ENCODE data around the gene TNFRSF14.
A peak's percentile ranks its signal among the peaks of the same experiment; 100 is the strongest.
"Not testable (repeated sequence)": the region's sequence is repeated elsewhere in the genome, so short reads cannot be mapped to it uniquely, and the experiment has no call there.

Gene TNFRSF14

DNA sequence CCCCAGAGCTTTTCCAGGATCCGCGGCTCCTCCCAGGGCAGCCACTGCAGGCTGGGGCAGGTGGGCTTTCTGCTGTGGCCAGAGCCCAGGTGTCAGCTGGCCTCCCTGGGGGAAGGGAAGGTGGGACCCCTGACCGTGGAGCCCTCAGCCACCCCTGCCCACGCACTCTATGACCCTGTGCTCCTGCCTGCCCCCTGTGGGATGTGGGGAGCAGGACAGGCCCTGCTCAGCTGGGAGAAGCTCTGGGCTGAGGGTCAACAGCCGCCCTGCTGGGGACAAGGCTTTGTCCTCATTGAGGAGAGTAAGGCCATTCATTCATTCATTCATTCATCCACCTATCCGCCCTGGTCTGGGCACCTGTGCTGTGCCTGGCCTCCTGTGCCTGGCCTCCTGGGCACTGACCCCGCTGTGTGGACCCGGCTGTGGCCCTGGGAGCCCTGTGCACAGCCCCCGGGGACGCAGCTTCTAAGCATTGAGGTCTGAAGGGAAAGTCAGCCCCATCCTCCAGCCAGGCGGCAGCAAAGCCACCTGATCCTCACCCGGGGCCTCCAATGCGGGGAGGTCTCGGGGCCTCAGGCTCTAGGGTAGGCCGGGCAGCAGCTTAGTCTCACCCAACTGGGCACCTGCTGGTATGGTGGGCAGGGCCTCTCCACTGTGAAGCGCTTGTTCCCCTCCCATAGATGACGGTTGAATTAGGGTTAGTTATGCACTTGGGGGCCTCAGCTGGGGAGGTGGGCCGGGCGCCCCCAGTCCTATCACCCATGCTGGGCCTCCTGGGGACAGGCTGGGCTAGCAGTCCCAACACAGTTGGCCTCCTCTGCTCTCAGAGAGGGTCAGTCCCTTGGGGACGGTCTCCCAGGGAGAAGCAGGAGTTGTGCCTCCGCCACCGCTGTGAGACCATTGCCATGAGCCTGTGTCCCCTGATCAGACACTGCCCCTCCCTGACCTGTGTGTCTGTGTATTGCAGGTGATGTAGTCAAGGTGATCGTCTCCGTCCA is 6.0 kb downstream of the TNFRSF14 start:
- no peaks in the 10 kb centered on the region for H3K27me3 Mint-ChIP-seq
- no peak overlapping the region for H3K27ac Mint-ChIP-seq
- peak; percentile 32 for ATAC-seq
- H3K4me1 Mint-ChIP-seq = peaks cover 71% of the 10 kb centered on the region
- peaks cover 51% of the 10 kb centered on the region for H3K36me3 Mint-ChIP-seq
- no peaks in the 10 kb centered on the region for H3K9me3 Mint-ChIP-seq
- H3K4me3 Mint-ChIP-seq = no peak overlapping the region

DNA sequence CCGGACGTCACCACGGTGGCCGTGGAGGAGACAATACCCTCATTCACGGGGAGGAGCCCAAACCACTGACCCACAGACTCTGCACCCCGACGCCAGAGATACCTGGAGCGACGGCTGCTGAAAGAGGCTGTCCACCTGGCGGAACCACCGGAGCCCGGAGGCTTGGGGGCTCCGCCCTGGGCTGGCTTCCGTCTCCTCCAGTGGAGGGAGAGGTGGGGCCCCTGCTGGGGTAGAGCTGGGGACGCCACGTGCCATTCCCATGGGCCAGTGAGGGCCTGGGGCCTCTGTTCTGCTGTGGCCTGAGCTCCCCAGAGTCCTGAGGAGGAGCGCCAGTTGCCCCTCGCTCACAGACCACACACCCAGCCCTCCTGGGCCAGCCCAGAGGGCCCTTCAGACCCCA is 7.0 kb downstream of the TNFRSF14 start:
- ATAC-seq = no peak
- peaks cover 67% of the 10 kb centered on the region for H3K4me1 Mint-ChIP-seq
- no peak overlapping the region for H3K4me3 Mint-ChIP-seq
- H3K27ac Mint-ChIP-seq = no peak overlapping the region
- peaks cover 43% of the 10 kb centered on the region for H3K36me3 Mint-ChIP-seq
- no peaks in the 10 kb centered on the region for H3K9me3 Mint-ChIP-seq
- H3K27me3 Mint-ChIP-seq = no peaks in the 10 kb centered on the region

DNA sequence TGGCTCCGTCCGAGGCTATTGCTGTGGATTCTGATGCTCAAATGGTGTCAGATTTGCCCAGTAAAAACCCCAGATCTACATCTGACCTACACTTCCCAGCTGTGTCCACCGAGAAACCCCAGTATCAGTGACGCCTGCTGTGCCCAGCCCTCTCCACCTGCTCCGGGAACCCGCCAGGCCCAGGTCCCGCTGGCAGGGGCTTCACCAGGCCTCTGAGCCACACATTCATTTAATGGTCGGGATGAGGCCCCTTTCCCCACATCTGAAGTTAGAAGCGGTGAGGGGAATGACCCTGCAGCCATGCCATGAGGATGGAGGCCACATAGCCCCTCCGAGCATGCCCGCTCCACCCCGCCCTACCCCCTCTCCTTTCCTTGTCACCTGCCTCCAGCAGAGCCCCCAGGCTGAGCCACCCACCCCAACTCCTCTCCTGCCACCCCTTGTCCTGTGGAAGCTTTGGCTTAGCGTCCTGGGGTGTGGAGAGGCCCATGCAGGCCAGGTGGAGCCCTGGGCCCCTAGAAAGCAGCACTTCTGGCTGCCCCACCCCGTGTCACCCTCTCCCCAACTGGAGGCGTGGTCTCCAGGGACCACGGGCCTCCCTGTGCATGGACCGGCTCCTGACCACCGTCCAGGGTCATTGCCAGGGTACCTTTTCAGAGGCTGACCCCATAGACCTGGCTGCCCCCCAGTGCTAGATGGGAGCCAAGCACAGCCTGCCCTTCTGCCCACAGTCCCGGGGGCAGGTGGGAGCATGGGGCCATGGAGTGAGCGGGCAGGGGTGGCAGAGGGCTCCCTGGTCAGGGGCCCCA is 8.0 kb downstream of the TNFRSF14 start:
- H3K27ac Mint-ChIP-seq = peak overlapping the region; percentile 17
- peaks cover 35% of the 10 kb centered on the region for H3K36me3 Mint-ChIP-seq
- no peak for ATAC-seq
- no peak overlapping the region for H3K4me3 Mint-ChIP-seq
- H3K27me3 Mint-ChIP-seq = no peaks in the 10 kb centered on the region
- peaks cover 58% of the 10 kb centered on the region for H3K4me1 Mint-ChIP-seq
- H3K9me3 Mint-ChIP-seq = no peaks in the 10 kb centered on the region

DNA sequence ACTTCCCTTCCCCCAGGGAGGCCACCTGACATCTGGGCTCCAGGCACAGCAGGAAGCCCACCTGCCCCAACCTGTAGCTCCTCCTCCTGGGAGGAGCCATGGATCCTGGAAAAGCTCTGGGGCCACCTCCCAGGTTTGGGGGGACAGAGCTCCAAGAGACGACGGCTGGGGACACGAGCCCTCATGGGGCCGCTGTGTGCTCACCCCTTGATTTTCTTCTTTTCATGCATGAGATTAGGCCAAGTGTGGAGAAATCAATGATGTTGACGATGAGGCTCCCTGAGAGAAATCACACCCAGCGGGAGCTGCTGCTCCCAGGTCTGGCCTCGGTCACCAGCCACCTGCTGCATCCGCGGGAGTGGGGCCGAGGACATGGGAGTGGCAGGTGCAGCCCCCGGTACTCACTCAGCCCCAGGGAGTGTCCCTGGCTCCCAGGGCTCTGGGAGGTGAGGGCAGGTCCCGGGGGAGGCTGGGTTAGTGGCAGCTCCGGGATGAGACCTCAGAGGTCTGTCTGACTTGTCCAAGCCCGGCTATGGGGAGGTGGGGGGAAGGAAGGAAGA is 8.7 kb downstream of the TNFRSF14 start:
- Mint-ChIP-seq H3K27me3 (no peaks in the 10 kb centered on the region), H3K9me3 (no peaks in the 10 kb centered on the region), H3K4me3 (peak overlapping the region; percentile 3), H3K4me1 (peaks cover 58% of the 10 kb centered on the region), H3K36me3 (peaks cover 30% of the 10 kb centered on the region), H3K27ac (no peak overlapping the region)
- no peak for ATAC-seq

DNA sequence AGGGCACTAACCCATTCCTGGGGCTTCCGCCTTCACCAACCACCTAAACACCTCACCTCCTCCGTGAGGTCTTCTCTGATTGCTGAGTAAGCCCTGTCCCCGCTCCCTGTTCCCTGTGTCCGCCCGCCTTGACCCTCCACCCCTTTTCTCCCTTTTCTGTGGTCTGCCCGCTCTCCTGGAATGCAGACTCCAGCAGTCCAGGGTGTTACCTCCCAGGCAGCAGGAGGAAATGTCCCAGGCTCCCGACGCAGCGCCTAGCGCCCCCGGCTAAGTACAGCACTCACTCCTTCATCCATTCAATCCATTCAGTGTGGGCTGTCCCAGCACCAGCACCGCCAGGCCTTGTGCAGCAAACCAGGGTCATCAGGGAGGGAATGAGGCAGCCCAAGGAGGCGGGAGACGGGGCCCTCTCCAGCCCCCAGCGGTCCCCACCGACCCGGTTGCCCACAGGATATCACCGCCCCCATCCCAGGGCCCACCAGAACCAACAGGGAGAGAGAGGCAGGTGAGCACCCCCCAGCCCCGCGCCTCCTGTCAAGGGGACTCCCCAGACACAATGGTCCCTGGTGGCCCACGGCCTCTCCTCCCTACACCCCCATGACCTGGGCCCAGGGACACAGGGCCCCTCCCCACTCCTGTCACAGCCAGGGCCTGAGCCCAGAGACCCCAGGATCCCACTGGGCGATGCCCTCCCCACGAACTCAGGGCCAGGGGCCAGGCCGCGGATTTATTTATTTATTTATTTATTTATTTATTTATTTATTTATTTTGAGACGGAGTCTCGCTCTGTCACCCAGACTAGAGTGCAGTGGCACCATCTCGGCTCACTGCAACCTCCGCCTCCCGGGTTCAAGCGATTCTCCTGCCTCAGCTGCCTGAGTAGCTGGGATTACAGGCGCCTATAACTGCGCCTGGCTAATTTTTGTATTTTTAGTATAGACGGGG is 10.2 kb downstream of the TNFRSF14 start:
- ATAC-seq = peak; percentile 18
- no peak overlapping the region for H3K4me3 Mint-ChIP-seq
- peaks cover 47% of the 10 kb centered on the region for H3K4me1 Mint-ChIP-seq
- no peaks in the 10 kb centered on the region for H3K9me3 Mint-ChIP-seq
- H3K36me3 Mint-ChIP-seq = peaks cover 17% of the 10 kb centered on the region
- no peaks in the 10 kb centered on the region for H3K27me3 Mint-ChIP-seq
- peak overlapping the region; percentile 22 for H3K27ac Mint-ChIP-seq

DNA sequence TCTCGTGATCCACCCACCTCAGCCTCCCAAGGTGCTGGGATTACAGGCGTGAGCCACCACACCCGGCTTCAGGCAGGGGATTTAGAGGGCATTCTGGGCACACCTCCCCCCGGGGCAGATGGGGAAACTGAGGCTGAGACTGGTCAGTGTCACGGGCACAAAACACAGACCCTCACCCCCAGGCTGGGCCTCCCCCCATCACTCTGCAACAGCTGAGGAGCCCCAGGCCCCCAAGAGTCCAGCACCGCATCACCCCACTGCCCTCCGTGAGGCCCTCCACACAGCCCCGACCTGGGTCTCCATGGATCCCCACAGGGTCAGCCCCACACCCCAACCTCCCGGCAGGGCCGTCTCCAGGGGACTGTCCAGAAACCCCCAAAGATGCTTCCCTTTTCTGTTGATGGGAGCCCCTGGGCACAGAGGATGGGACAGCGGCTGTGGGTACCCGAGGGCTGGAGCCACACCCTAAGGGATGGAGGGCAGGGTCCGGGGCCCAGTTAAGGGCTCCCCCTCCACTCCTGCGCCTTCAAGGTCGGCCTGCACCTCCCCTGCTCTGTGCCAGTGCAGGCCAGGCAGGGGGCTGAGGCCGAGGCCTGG is 11.0 kb downstream of the TNFRSF14 start:
- Mint-ChIP-seq H3K27me3 (no peaks in the 10 kb centered on the region), H3K4me3 (peak overlapping the region; percentile 12), H3K27ac (no peak overlapping the region), H3K4me1 (peaks cover 41% of the 10 kb centered on the region), H3K9me3 (no peaks in the 10 kb centered on the region), H3K36me3 (peaks cover 12% of the 10 kb centered on the region)
- ATAC-seq = no peak

DNA sequence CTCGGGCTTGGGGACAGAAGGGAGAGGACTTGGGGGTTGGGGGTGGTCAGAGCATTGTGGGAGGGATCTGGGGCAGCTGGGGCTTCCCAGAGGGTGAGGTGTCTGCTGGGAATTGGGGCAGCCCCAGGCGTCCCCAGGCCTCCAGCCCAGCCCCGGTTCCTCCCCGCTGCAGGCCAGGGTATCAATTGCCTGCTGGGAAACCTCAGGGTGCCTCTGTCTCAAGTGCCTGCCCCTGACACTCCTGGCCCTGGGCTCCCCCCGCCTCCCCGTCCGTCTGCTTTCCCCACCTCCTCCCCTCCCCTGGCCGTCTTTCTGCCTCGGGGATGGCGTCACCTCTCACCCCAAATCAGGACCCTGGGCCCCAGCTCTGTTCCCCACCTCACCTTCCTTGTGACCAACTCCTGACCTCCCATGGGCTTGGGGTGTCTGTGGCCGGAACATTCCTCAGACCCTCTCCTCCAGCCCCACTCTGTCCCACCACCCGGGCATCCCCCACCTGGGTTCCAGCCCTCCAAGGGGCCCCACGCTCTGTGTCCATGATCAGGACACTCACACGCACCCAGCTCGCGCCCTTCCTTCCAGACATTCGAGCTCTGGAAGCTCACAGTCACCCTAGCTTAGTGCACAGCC is 12.1 kb downstream of the TNFRSF14 start:
- H3K27me3 Mint-ChIP-seq, H3K9me3 Mint-ChIP-seq, H3K4me3 Mint-ChIP-seq, H3K27ac Mint-ChIP-seq, H3K36me3 Mint-ChIP-seq: not testable (repeated sequence)
- ATAC-seq = peak; percentile 50
- H3K4me1 Mint-ChIP-seq = peaks cover 42% of the 10 kb centered on the region

DNA sequence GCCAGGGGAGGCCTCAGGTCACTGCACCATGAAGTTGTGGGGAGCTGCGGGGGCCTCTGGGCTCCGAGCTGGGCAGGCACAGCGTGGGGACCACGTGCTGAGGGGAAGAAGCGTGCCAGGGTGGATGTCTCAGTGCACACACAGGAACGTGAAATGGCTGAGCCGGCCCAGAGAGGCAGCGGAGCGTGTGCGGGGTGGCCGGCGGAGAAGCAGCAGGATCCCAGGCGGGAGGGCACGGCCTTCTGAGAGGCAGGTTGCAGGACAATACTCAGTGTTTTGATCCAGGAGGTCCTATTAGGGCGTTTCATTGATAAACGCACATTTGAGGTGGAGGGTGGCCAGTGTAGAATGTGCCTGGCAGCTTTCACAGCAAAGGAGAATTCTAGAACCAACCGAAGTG is 12.9 kb downstream of the TNFRSF14 start:
- H3K27me3 Mint-ChIP-seq = no peaks in the 10 kb centered on the region
- H3K4me3 Mint-ChIP-seq = no peak overlapping the region
- H3K4me1 Mint-ChIP-seq = peaks cover 44% of the 10 kb centered on the region
- no peak overlapping the region for H3K27ac Mint-ChIP-seq
- no peak for ATAC-seq
- H3K9me3 Mint-ChIP-seq = peaks cover 14% of the 10 kb centered on the region
- peaks cover 12% of the 10 kb centered on the region for H3K36me3 Mint-ChIP-seq

DNA sequence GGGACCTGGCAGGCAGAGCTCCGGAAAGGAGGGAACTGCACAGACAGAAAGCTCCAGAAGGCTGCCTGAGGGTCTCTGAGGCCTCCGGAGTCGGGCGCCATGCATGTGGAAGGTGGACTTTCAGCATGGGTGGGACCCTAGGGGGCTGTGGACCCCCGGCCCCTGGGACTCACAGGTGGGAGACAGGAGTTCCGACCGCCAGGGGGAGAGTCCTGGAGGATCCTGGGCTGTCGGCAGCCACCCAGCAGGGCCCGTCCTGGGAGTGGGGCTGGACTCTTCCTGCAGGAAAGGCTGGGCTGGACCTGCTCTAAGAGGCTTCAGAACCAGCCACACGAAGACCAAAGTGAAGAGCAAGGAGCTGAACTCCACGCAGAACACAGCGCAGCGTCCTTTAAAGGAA is 13.5 kb downstream of the TNFRSF14 start:
- ATAC-seq, H3K4me3 Mint-ChIP-seq, H3K27me3 Mint-ChIP-seq, H3K36me3 Mint-ChIP-seq, H3K27ac Mint-ChIP-seq: not testable (repeated sequence)
- H3K9me3 Mint-ChIP-seq = peaks cover 15% of the 10 kb centered on the region
- H3K4me1 Mint-ChIP-seq = peaks cover 39% of the 10 kb centered on the region

DNA sequence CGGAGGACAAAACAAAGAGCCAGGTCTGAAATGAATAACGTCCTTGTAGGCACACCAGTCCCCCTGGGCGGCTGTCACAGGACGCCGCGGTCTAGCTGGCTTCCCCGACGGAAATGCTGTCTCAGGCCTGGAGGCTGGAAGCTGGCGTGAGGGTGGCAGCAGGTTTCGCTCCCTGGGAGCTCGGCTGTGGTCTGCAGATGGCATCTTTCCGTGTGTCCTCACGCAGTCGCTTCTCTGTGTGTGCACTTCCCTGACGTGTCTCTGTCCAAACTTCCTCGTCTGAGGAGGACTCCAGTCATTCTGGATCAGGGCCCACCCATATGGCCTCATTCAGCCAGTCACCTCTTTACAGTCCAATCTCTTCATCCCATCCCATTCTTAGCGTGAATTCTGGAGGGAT is 14.2 kb downstream of the TNFRSF14 start:
- no peak overlapping the region for H3K27ac Mint-ChIP-seq
- H3K9me3 Mint-ChIP-seq = peaks cover 15% of the 10 kb centered on the region
- H3K4me1 Mint-ChIP-seq = peaks cover 35% of the 10 kb centered on the region
- H3K27me3 Mint-ChIP-seq = no peaks in the 10 kb centered on the region
- H3K36me3 Mint-ChIP-seq = peaks cover 6% of the 10 kb centered on the region
- ATAC-seq = no peak
- H3K4me3 Mint-ChIP-seq = no peak overlapping the region

DNA sequence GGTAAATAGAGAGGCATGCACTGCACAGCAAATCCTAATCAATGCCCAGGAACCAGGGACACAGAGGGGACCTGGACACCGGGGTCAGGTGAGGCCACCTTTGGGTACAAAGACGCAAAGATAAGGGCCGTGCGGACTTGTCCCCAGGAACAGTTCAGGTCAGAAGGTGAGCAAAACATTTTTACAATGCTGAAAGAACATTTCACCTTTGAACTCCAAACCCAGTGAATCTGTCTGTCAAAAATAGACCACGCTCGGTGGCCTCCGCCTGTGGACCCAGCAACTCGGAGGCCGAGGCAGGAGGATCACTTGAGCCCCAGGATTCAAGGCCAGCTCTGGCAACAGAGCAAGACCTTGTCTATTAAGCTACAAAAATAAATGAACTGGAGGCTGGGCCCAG is 15.2 kb downstream of the TNFRSF14 start:
- peaks cover 39% of the 10 kb centered on the region for H3K4me1 Mint-ChIP-seq
- H3K27me3 Mint-ChIP-seq = no peaks in the 10 kb centered on the region
- peaks cover 6% of the 10 kb centered on the region for H3K36me3 Mint-ChIP-seq
- ATAC-seq = no peak
- no peak overlapping the region for H3K4me3 Mint-ChIP-seq
- H3K9me3 Mint-ChIP-seq = peaks cover 15% of the 10 kb centered on the region
- no peak overlapping the region for H3K27ac Mint-ChIP-seq

DNA sequence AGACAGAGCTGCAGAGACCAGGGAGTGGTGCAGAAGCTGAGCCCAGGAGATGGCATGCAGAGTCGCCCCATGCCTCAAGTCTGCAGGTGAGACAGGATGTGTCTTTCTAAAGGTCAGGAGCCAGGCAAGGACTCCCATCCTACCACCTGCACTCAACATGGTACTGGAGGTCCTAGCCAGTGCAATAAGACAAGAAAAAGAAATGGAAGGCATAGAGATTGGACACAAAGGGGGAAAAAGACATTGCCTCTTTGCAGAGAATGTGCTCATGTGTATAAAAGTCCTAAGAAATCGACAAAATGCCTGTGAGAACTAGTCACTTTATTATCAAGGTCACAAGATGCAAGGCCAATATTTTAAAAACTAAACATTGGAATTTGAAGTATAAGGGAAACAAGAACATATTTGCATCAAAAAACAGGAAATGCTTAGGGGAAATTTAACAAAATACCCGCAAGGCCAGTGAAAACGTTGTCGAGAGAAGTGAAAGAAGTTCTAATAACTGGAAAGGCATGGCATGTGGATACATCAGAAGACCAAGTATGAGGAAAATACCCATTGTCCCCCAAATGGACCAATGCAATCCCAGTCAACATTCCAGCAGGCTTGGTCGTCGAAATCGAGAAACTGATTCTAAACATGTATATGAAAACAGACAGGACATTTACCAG is 17.2 kb downstream of the TNFRSF14 start:
- H3K4me1 Mint-ChIP-seq = peaks cover 49% of the 10 kb centered on the region
- peak overlapping the region; percentile 11 for H3K27ac Mint-ChIP-seq
- H3K4me3 Mint-ChIP-seq = no peak overlapping the region
- H3K36me3 Mint-ChIP-seq = peaks cover 6% of the 10 kb centered on the region
- H3K27me3 Mint-ChIP-seq = no peaks in the 10 kb centered on the region
- no peak for ATAC-seq
- peaks cover 15% of the 10 kb centered on the region for H3K9me3 Mint-ChIP-seq

DNA sequence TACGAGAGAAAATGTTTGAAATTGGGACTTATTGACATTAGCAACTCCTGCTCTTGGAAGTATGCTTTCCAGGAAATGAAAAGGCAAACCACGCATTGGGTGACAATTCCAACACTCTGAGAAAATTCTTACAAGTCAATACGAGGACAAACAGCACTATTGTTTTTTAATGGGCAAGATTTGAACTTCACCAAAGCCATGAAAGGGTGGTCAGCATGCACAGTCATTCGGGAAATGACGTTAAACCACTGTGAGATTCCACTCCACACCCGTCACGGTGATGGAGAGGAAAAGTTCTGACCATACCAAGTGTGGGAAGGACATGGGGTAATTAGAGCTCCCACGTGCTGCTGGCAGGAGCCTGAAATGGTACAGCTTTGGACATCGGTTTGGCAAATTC is 18.2 kb downstream of the TNFRSF14 start:
- H3K27me3 Mint-ChIP-seq = no peaks in the 10 kb centered on the region
- no peak for ATAC-seq
- H3K27ac Mint-ChIP-seq = no peak overlapping the region
- H3K4me3 Mint-ChIP-seq = no peak overlapping the region
- H3K9me3 Mint-ChIP-seq = peaks cover 15% of the 10 kb centered on the region
- H3K4me1 Mint-ChIP-seq = peaks cover 58% of the 10 kb centered on the region
- peaks cover 12% of the 10 kb centered on the region for H3K36me3 Mint-ChIP-seq

Data from stimulated activated memory B cell treated with anti-CD40 and anti-IgM and Interleukin-4, amounts not matched to agents 10 μg/mL and 1 μg/mL and 100 μg/mL, for 72 hours (primary cell).